GM12872 (cell line): ENCODE data around the gene ULBP2.

Experiments
- TF ChIP-seq, protein P1 (sequence below): IDR thresholded peaks from 3 replicates; pipeline ENCODE4 v1.5.1; 2011; ENCODE audit warnings: low read depth, mild to moderate bottlenecking, low read length, moderate library complexity; ENCODE audit not compliant: insufficient read depth

Gene ULBP2

DNA sequence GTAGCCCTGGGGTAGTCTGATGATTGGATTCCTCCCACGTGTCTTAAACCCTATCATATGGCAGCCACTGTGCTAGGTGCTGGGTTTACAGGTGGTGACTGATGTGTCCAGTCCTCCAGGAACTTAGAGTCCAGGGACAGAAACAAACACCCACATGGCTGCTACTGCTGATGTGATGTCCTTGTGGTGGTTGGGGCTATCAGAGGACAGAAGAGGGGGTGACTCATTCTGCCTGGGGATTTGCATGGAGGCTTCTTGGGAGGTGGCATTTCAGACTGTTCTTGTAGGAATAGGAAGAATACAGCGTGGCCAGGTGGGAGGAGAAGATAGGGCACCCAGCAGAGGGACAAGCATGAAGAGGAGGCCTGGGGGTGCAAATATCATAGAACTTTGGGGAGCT, 28.7 kb upstream of the ULBP2 start:
- TF ChIP-seq, protein P1, sequence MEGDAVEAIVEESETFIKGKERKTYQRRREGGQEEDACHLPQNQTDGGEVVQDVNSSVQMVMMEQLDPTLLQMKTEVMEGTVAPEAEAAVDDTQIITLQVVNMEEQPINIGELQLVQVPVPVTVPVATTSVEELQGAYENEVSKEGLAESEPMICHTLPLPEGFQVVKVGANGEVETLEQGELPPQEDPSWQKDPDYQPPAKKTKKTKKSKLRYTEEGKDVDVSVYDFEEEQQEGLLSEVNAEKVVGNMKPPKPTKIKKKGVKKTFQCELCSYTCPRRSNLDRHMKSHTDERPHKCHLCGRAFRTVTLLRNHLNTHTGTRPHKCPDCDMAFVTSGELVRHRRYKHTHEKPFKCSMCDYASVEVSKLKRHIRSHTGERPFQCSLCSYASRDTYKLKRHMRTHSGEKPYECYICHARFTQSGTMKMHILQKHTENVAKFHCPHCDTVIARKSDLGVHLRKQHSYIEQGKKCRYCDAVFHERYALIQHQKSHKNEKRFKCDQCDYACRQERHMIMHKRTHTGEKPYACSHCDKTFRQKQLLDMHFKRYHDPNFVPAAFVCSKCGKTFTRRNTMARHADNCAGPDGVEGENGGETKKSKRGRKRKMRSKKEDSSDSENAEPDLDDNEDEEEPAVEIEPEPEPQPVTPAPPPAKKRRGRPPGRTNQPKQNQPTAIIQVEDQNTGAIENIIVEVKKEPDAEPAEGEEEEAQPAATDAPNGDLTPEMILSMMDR = no peak

DNA sequence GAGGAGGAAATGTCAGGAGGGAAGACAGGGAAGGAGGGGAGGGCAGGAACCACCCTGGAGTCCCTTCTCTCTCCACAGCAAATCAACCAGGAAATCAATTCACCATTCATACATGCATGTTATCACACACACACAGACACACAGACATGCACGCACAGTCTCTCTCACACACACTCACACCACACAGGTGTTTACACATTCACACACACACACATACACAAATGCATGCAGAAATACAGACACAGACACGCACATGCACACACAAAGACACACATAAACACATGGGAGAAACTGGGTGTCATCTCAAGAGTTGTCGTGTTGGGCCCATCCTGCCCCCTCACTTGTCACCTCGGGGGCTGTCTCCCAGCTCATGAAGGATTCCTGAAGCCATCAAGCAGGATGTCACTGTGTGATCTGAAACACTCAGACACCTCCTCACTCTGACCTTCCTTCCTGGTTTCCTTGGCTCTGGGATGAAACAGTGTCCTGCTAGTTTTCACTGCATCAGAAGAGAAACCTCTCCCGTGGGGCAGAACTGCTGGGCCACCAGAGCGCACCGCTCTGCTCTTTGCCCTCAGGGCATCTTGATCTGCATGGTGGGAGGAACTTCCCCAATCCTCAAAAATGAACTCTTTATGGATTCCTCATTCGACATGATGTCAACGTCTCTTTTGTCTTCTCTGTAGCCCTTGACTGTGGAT, 28.1 kb upstream of the ULBP2 start:
- TF ChIP-seq, protein P1 = no peak

DNA sequence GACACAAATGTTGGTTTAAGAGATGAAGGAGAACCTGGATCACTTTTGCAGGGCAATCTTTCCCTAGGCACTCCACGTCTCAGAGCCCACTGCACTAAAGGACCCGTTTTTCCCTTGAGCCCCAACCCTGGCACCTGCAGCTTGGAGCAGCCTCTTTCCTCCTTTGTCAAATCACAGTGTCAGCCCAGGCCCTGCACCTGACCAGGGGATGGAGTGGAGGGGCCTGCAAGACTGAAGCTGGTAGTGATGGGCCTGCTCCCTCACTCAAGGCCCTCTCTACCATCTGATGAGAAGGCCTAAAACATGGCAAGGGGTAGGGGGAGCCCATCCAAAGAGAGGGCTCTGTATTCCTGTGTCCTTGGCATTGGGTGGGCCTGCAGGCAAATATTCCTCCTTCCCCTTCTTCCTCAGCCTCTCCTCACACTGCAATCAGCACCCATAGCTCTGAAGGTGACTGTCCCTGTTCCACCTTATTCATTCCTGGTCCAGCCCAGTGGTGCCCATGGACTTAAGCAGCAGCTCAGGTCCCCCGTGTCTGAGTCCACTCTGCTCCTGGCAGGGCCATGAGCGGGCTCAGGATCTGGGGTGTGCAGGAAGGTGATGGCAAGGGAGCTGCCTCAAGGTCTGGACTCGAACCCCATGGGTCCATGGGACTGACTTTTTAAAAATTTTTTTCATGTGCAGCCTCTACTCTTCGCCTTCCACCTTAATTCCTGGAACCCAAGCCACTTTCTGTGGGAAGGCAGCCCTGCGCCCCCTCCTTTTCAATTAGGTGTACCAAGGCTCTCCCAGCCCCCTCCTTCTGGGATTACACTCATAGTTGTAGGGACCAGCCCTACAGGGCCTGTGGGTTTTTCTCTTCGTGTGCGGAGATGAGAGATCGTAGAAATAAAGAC, 25.6 kb upstream of the ULBP2 start:
- TF ChIP-seq, protein P1 = no peak

DNA sequence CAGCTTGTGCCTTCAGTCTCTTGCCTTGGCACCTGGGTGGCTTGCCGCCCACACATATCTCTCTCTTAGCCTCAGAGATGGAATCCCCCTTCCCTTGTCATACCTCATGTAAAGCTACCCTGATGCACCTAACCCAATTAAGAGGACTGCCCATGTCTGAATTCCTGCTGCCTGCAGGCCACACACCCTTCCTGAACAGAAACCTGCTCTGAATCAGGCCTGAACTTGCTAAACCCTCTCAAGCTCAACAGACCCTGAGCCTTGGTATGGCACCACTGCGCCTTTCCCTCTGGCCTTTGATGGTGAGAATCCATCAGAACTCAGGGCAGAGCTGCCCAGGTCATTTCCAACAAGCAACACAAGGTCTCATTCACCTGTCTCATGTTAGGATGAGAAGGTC, 24.1 kb upstream of the ULBP2 start:
- TF ChIP-seq, protein P1 = no peak

DNA sequence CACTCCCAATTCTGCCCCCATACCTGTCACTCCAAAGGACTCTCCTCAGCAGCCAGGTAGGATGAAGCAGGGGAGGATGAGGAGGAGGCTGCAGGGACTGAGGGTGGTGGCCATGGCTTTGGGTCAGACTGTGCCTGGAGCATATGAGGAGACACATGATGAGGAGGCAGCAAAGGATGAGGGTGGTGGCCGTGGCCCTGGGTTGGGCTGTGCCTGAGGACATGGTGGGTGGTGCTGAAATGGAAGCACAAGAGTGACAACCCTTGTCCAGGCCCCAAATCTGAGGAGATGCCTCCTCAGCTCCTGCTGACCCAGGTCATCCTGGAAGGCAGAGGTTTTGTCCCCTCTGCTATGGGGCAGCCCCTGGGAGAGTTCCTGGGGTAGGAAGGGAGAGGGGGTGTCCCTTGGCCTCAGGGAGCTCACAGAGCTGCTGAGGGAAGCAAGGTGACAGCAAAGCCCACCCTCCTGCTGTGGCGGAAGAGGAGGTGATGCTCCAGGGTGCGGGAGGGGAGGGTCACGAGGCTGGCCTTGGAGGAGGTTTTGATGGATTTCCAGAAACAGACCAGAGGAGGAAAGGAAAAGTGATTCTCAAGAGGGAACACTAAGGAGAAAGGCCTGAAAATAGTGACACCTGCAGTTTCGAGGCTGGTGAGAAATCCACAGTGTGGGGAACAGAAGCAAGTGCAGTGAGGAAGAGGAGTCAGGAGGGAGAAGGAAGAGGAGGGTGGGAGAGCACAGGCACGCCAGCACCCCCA, 23.5 kb upstream of the ULBP2 start:
- TF ChIP-seq, protein P1 = no peak

DNA sequence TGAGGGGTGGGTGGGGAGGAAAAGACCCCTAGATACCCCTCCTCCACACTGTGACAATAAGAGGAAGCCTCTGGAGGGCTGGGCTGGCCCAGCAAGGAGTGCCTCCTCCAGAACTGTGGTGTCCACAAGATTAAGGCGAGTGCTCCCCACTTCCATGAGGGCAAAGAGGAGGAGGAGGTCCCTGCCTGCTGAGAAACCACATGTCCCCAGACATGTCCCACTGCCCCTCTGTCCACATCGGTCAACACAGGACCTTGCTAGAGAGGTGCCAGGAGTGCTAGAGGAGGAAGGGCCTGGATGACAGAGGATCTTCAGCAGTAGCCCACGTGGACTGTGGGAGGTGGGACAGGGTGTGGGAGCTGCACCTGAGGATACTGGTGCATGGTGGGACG, 22.0 kb upstream of the ULBP2 start:
- TF ChIP-seq, protein P1 = no peak

DNA sequence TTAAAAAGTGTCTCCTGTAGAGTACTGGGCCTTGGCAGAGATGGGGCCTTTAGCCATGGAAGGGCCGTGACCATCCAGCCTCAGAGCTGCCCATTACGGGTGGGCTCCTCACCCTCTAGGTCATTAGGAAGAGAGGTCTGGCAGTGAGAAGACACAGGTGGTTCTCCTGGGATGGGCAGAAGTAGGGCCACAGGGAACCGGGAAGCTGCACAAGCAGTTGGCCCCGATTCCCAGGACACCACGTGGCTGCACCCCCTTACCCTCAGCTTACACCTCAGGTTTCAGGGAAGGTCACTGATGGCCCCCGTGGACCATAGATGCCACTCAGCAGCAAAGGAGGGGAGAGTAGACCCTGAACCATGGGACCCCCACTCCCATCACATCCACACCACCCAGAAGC, 20.5 kb upstream of the ULBP2 start:
- TF ChIP-seq, protein P1 = no peak
